Suprapubic skin (tissue), 4 donors: ENCODE measurements around the gene LPGAT1.

Source experiments
- CTCF ChIP-seq, 2 donors: fragments of 200-600 bp in 1 of 2; fragments of 450-650 bp in 1 of 2; sonication (generic) in 1 of 2; IDR thresholded peaks; one replicate each; pipeline ENCODE4 v1.5.1; 2016 to 2019; ENCODE audit warnings: antibody characterized with exemption in 2 of 2, mild to moderate bottlenecking in 1 of 2, moderate library complexity in 1 of 2
- EP300 ChIP-seq: sonication (generic); formaldehyde crosslinking; IDR thresholded peaks from one replicate; pipeline ENCODE4 v1.6.1; 2017; ENCODE audit warnings: antibody characterized with exemption
- POLR2AphosphoS5 ChIP-seq, 3 donors: sonication (generic); formaldehyde crosslinking; IDR thresholded peaks; one replicate each; pipeline ENCODE4 v1.6.1; 2017; ENCODE audit warnings: antibody characterized with exemption in 3 of 3

GRCh38 chr1:211851174-211851573, 20.6 kb upstream of the LPGAT1 start:
- TF ChIP-seq CTCF (IDR thresholded peaks at IDR 0.05) (no peak), EP300 (no peak), POLR2AphosphoS5 (IDR thresholded peaks at IDR 0.05) (no peak)
